Measurements from ENCODE around the gene HSP90AA1.
"Not testable (repeated sequence)": the region's sequence is repeated elsewhere in the genome, so short reads cannot be mapped to it uniquely, and the experiment has no call there.

The HSP90AA1 gene

DNA sequence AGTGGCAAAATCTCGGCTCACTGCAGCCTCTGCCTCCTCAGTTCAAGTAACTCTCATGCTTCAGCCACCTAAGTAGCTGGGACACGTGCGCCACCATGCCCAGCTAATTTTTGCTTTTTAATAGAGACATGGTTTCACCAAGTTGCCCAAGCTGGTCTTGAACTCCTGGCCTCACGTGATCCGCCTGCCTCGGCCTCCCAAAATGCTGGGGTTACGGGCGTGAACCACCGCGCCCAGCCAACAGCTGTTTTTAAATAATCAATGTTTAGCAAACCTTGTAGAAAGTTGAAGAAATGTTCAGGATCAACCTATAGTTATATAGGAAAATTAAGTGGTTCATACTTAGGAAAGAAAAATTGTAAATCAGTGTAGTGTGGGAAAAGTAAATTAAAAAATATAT lies 6.0 kb upstream of the HSP90AA1 start:
- DNase-seq, result no peak

DNA sequence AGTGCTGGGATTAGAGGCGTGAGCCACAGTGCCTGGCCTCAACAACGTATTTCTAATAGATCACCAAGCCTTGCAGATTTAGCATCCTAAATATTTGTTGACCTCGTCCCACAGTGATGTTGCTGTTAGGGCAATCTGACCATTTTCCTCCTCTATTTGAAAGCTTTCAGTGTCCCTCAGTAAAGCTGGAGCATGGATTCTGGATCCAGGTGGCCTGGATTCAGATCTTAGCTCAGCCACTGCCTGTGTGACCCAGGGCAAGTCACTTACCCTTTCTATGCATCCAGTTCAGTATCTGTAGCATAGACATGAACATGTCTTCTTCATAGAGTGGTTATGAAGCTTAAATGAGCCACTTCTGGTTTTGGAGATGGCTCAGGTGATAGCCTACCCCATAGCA lies 3.9 kb upstream of the HSP90AA1 start:
- no peak for DNase-seq

DNA sequence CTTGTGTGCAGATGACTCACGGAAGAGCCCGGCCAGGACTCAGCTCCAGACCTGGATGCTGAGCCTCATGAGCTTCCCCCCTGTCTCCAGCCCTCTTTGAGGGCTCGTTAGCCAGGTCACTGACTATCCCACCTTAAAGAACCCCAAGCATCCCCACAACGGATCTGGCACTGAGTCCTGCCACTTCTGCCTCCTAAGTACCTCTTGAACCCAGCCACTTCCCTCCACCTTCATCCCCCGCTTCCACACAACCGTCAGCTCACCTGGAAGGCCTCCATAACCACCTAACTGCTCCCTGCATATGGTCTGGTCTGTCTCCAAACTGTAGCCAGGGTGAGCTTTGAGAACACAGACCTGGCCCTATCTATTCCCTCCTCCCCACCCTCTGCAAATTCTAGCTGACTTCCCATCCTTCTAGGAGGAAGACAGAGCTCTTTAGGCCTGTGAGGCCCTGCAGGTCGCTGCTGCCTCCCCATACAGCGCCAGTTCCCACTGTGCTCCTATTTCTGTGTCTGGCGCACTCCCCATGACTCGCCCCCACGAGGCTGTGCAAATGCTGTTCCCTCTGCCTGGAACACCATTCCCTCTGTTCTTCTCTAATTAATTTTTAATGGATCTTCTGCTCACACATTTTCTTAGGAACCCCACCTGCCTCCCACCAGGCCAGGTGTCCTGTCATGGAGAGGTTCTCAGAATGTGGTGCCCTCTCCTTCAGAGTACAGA lies 2.9 kb upstream of the HSP90AA1 start:
- no peak for DNase-seq

DNA sequence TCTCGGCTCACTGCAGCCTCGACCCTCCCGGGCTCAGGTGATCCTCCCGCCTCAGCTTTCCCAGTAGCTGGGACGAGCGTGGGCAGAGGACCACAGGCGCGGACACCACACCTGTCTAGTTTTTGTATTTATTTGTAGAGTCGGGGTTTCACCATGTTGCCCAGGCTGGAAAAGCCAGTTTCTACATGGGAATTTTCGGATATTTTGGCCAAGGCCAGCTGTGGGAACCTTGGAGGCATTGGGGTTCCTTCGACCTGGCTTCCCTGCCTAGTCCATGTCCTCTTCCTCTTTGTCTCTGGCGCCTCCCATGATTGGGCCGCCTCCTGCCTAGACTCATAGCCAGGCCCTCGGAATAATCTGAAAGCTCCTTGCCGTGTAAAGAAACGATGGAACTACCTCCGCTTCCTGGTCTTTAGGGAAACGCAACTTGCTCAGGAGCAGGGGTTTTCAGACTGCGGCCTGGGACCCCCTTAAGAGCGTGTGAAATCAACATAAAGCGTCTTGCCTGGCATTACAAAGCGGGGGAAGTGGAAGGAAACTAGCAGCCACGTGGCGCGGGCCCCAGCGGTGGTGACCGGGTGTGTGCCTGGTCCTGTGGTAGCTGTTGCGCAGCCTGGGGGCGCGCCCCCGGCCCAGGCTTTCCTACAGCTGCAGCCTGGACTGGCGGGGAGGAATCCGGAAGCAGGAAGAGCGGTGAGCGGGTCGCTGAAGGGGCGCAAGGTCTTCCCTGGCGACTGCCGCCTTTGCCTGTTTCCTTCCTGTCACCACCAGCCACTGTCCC lies 1.4 kb upstream of the HSP90AA1 start:
- peak; percentile 77 for DNase-seq

DNA sequence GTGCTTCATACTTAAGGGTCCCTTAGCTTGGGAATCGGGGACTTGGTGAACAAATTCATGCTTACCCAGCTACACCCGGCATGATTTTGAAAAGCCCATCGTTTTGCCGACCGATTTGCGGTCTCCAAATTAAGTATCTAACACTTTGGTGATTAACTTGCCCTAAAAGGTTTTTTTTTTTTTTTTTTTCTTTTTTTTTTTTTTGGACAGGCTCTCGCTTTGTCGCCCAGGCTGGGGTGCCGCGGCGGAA lies 843 bp upstream of the HSP90AA1 start:
- DNase-seq, result no peak

DNA sequence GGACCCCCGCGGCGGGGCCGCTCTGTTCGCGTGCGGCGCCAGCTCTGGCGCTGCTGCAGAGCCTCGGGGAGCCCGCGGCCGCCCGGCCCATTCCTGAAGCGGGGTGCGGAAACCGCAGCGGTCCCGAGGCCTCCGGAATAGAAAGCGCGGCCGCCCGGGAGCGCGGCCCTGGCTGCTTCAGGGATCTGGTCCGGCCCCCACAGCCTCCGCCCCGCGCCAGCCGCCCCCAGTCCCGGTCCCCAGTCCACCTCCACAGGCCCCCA lies 204 bp downstream of the HSP90AA1 start:
- DNase-seq, result no peak

DNA sequence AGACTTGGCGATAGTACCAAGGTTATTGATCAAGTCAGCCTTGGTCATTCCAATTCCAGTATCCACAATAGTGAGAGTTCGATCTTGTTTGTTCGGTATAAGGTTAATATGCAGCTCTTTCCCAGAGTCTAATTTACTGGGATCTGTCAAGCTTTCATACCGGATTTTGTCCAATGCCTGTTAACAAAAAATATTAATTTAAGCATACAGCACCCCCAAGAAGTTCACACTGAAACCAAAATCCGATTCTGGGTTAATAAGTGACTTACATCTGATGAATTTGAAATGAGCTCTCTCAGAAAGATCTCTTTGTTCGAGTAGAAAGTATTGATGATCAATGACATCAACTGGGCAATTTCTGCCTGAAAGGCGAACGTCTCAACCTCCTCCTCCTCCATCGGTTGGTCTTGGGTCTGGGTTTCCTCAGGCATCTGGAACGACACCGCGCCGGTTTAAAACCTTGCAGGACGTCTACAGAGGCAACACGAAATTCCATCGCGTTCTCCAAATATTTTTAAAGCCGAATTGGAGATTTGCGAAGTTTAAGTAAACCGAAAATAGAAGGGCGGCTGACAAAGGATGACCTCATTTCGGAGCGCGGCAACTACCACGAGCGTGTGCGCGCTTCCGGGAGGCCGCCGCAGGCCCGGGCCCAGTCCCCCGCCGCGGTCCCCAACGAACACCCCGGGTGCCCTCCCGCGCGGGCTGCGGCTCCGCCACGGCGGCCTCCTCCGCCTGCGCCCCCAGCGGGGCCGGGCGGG lies 716 bp downstream of the HSP90AA1 start:
- DNase-seq, result peak; percentile 70

DNA sequence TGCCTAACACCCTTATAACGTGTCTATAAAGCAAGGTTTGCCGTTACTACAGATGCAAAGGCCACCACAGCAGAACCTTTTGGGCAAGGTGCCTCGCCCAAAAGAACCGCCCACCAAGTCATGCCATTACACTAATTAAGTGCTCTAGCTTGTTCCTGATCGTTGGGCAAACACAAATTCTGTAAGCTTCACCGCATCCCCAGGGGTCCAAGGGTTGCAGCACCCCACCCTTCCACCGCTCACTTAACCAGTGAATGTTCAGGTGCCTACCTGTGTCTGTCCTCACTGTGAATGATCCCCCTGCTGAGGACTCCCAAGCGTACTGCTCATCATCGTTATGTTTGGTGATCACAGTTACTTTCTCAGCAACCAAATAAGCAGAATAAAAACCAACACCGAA lies 1.4 kb downstream of the HSP90AA1 start:
- no peak for DNase-seq

DNA sequence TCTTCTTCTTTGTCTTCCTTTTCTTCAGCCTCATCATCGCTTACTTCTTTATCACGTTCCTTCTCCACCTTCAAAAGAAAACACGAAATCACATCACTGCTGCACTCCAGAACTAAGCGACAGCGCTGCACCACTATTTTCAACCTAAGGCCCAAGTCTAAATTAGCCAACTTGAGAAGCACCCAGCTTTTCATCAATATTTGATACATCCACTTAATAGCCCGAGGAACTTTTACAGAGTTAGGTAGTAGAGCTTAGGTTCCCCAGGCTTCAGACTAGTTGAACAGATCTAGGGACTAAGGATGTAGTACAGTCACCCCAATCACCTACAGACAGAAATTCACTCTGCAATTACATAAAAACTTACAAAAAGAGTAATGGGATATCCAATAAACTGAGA lies 1.9 kb downstream of the HSP90AA1 start:
- no peak for DNase-seq

DNA sequence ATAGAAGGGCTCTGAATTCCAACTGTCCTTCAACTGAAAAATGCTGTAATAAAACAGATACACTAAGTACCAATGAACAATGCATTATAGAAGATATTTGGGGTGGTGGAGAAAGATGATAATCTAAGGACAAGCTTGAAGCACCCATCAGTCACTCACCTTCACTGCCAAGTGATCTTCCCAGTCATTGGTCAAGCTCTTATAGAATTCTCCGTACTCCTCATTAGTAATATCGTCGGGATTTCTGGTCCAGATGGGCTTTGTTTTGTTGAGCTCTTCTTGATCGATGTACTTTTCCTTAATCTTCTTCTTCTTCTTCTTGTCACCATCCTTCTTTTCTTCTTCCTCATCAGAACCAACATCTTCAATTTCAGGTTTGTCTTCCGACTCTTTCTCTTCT lies 2.3 kb downstream of the HSP90AA1 start:
- DNase-seq, result not testable (repeated sequence)

DNA sequence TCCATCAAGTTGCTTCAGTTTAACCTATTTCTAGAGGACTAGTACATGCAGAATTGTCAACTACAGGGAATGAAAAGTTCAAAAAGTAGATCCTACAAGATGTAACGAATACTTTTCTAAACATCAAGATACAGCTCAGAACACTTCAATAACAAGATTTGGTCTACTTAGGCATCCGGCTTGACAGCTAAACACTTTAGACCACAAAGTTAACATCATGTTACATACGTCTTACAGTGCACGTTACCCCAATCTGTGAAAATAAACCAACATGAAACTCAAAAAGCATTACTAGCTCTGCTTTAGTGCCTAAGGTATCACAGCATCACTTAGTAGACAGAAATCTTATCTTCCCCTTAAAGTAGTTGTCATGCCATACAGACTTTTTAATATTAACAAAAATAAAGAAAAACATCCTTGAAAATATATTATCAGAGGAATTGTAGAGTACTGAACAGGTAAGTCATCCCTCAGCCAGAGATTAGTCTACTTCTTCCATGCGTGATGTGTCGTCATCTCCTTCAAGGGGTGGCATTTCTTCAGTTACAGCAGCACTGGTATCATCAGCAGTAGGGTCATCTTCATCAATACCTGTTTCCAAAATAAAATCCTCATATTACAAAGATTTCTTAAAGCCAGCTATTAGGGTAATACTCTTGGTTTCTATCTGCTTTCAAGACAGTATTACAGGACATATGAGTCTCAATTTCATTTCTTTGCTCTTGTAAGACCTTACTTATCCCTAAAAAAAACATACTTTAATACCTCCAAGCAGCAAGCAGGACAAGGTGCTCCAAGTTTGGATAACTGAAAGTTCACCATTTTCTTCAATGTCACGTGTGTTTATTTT lies 5.4 kb downstream of the HSP90AA1 start:
- no peak for DNase-seq

DNA sequence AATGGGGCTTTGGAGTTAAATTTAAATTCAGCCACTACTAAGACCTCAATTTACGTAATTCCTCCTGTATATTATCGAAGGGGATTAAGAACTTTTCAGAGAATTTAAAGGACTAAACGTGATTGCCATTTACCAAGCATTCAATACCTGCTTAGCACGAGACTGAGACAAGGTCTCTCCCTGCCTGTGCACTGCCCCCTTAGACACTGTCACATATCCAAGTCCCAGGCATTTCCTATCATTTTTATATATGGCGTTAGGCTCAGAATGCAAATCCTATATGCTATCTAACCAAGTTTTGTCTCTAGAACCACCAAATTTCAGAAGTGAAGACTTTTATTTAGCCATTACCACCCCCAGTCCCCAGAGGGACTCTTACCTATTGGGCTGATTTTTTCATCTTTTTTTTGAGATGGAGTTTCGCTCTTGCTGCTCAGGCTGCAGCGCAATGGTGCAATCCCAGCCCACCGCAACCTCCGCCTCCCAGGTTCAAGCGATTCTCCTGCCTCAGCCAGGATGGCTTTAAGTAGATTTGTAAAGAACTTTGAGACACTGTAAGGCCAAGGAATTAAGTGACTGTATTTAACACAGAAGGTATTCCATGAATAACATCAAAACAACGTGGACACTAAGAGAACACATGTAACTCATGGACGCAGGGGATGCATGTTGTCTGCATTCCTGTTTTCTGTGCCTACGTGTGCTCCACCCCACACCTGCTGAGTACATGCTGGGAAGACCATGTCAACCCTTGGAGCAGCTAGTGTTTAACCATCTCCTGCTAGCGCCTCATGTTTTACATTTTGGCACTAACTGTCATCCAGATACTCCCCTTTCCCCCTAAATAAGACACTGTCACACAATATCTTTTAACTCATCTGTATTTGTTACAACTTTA lies 6.4 kb downstream of the HSP90AA1 start:
- no peak for DNase-seq

DNA sequence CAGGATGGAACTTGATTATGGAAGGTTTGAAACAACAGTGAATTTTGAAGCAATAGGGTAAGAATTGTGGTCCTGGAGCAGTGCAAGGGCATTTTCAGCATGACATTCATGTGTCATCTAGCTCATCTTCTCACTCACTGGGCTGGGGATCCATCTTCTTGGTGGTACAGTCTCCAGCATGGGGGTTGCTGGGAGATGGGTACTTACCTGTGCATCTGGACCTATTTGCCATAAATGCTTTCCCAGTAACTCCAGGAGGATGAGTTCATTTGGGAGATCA lies 7.2 kb downstream of the HSP90AA1 start:
- no peak for DNase-seq

DNA sequence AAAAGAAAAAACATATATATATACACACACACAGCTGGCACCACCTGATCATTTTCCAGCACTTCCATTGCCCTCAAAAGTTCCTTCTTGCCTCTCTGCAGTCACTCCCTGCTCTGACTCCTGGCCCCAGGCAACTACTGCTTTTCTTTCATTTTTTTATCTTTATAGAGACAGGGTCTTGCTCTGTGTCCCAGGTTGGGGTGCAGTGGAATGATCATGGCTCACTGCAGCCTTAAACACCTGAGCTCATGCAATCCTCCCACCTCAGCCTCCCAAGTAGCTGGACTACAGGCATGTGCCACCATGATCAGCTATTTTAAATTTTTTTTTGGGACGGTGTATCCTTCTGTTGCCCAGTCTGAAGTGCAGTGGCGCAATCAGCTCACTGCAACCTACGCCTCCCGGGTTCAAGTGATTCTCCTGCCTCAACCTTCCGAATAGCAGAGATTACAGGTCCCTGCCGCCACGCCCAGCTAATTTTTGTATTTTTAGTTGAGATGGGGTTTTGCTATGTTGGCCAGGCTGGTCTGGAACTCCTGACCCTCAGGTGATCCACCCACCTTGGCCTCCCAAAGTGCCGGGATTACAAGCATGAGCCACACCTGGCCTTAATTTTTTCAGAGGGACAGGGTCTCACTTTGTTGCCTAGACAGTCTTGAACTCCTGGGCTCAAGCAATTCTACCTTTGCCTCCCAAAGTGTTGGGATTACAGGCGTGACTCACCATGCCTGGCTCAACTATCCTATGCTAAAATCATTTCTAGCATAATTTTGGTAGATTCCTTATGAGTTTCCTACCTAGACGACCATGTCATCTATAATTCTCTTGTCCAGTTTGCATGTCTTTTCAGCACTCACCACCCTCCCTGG lies 7.8 kb downstream of the HSP90AA1 start:
- DNase-seq, result no peak

DNA sequence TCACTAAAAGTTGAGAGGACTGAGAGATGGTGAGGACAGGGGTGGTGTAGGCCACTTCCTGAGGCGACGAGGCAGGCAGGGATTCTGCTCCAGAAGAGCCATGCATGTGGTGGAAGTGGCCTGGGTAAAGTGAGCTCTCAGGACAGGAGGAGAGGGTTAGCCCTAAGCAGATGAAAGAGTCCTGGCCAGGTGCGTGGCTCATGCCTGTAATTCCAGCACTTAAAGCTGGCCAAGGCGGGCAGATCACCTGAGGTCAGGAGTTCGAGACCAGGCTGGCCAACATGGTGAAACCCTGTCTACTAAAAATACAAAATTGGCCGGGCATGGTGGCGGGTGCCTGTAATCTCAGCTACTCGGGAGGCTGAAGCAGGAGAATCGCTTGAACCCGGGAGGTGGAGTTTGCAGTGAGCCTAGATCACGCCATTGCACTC lies 8.5 kb downstream of the HSP90AA1 start:
- DNase-seq, result not testable (repeated sequence)

DNA sequence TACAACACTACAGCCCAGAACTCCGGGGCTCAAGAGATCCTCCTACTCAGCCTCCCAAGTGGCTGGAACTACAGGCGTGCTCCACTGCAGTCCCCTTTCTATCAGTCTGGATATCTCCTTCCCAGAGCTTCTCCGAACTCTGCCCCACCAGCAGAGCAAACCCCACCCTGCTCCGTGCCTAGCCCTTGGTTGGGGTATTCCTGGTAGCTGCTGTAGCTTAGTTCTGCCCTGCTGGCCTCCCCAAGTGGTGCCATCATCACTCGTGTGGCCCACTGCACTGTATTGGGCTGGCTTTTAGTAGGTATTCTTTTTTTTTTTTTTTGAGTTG lies 9.5 kb downstream of the HSP90AA1 start:
- DNase-seq, result no peak

DNA sequence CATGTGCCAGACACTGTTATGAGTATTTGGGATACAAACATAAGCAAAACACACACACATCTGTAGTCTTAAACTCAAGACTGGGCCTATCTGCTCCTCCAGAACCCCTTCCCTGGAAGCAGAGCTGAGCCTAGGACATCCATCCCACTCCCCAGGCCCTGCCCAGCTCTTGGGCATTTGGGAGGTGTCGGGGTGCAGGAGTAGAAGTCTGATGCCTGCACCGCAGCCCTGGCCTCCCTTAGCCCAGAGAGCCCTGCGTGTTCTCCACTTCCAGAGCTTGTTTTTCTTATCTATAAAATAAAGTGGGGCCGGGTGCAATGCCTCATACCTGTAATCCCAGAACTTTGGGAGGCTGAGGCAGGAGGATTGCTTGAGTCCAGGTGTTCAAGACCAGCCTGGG lies 11.7 kb downstream of the HSP90AA1 start:
- no peak for DNase-seq

DNA sequence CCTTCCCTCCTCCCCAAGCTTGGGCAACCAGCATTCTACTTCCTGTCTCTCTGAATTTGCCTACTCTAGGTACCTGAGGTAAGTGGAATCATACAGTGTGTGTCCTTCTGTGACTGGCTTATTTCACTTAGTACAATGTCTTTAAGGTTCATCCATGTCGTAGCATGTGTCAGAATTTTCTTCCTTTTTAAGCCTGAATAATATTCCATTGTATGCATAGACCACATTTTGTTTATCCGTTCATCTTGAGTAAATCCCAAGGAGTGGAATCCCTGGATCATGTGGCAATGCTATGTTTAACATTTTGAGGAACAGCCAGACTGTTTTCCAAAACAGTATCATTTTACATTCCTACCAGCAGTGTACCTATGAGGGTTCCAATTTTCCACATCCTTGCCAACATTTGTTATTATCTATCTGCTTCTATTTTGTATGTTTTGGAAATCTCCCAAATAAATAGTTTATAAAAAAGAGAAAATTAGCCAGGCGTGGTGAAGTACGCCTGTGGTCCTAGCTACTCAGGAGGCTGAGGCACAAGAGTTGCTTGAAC lies 12.4 kb downstream of the HSP90AA1 start:
- no peak for DNase-seq

DNA sequence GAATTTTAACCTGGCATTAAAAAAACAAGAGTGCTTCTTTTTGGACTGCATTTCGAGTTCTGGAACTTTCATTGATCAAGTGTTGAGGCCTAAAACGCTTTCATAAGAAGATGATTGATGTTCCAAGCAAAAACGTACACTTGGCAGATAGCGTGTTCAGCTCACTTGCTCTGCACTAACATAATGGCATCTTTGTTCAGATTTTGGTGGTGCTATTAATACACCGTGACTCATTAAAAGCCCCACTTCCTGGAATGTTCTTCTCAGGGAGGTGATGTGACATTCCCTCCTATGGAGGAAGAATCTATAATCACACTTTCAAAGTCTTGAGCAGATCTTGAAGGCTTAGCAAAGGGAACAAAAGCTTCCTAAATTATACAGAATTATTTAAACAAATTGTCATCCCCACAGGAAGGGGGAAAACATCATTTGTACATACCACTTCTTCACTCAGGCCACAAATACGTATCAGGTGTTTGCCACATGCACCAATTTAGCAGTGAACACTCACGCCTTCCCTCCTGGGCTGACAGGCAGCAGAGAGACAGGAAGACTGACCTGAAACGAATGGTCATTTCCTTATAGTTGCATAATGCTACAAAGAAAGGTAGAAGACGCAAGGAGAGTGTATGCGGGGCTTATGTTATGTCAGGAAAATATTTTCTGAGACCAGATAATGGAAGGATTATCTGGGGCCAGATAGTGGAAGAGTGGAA lies 15.4 kb downstream of the HSP90AA1 start:
- no peak for DNase-seq

DNA sequence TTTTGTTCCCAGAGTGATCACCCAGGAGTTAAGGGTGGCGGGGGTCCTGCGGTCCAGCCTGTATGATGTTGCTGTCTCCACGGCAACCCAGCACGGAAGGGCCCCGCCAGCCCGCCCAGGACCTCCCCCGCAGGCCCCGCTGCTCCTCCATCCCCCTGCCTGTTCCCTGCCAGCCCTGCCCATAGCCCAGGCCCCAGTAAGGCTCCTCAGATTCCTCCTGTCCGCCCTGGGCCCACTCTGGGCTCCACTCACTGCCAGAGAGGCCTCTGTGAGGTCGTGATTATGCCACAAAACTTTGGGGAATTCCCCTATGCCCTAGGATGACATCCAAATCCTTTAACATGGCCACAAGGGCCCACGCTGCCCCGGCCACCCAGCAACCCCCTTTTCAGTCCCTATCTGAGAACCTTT lies 20.8 kb downstream of the HSP90AA1 start:
- no peak for DNase-seq

DNA sequence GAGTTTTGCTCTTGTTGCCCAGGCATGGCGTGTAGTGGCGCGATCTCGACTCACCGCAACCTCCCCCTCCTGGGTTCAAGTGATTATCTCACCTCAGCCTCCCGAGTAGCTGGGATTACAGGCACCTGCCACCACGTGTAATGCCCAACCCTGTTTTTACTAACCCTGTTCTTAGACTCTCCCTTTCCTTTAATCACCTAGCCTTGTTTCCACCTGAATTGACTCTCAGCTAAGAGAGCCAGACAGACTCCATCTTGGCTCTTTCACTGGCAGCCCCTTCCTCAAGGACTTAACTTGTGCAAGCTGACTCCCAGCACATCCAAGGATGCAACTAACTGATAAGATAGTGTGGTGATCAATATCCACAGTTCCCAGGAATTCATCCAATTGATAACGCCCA lies 22.3 kb downstream of the HSP90AA1 start:
- not testable (repeated sequence) for DNase-seq
